ENCODE measurements around the gene VIPR1. TPM values are rescaled to one million over a fixed set of nuclear protein-coding genes. Genes with fewer than 3 reads are reported as not detected.
A peak's percentile ranks its signal among the peaks of the same experiment; 100 is the strongest.

The VIPR1 gene
- total RNA-seq (ENCODE audit: low replicate concordance): 5.6 TPM in 1 of 2 replicates, not detected in the other

DNA sequence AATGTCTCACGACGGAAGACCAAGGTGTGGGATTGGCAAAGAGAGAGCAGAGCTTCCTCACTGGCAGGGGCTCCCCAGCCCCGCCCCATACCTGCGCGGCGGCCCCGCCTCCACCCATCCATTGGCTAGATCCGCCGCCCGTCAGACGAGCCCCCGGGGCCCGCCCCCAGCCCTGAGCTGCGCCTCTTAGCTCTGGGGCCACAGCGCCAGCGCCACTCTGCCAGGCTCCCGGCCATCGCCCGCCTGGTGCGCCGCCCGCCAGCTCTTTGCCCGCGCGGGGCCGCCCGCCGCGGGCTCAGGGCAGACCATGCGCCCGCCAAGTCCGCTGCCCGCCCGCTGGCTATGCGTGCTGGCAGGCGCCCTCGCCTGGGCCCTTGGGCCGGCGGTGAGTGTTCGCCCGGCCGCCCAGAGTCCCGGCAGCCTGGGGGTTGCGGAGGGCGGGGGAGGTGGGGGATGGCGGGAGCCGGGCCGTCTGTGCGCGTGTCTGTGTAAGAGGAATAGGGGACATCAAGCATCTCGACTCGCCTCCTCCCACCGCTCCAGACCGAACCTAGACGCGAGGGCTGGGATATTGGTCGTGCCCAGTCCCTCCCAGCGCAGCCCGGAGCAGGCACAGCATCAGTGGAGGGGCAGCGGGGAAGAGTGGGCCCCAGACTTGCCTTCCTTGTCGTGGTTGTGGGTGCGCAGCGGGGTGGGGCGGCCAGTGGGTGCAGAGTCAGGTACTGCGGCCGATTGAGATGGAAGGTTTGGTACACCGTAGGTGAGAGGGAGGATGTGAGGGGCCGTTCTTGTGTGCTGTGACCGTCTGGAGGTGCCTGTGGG lies at the start of gene VIPR1:
Gene VIPR1, plus strand, starts transcription at position 215 of the 822 bp plus-strand sequence. Its CDS starts 93 bp downstream, at position 308.
- peak within 1 kb of the TSS; percentile 33 for H3K4me3 ChIP-seq (ENCODE audit: low read depth, low read length)
- no peak for DNase-seq (ENCODE audit: low read depth)
- TF ChIP-seq, protein P1, sequence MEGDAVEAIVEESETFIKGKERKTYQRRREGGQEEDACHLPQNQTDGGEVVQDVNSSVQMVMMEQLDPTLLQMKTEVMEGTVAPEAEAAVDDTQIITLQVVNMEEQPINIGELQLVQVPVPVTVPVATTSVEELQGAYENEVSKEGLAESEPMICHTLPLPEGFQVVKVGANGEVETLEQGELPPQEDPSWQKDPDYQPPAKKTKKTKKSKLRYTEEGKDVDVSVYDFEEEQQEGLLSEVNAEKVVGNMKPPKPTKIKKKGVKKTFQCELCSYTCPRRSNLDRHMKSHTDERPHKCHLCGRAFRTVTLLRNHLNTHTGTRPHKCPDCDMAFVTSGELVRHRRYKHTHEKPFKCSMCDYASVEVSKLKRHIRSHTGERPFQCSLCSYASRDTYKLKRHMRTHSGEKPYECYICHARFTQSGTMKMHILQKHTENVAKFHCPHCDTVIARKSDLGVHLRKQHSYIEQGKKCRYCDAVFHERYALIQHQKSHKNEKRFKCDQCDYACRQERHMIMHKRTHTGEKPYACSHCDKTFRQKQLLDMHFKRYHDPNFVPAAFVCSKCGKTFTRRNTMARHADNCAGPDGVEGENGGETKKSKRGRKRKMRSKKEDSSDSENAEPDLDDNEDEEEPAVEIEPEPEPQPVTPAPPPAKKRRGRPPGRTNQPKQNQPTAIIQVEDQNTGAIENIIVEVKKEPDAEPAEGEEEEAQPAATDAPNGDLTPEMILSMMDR (IDR thresholded peaks at IDR 0.05; ENCODE audit: insufficient read depth, low read length): no peak

GRCh38 chr3:42456211-42456610 lies 46.2 kb upstream of the VIPR1 start:
- TF ChIP-seq, protein P1 (IDR thresholded peaks at IDR 0.05; ENCODE audit: insufficient read depth, low read length): no peak
- no peak for DNase-seq (ENCODE audit: low read depth)
- H3K4me3 ChIP-seq (ENCODE audit: low read depth, low read length): no peak overlapping the region

DNA sequence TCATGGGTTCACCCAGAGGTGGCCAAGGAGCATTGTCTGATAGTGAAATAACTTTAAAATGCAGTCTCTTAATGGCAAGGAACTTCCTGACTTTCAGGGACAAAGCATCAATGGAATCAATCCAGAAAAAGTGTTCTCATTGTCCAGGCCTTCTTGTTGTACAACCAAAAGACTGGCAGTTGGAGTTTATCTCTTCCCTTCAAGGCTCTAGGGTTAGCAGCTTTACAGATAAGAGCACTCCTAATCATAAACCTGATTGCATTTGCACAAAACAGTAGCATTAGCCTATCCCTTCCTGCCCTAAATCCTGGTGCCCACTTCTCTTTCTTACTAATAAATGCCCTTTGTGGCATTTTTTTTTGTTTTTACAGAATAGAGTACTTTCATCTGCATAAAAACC lies 43.3 kb upstream of the VIPR1 start:
- DNase-seq (ENCODE audit: low read depth): no peak
- TF ChIP-seq, protein P1 (IDR thresholded peaks at IDR 0.05; ENCODE audit: insufficient read depth, low read length): no peak
- no peak overlapping the region for H3K4me3 ChIP-seq (ENCODE audit: low read depth, low read length)

DNA sequence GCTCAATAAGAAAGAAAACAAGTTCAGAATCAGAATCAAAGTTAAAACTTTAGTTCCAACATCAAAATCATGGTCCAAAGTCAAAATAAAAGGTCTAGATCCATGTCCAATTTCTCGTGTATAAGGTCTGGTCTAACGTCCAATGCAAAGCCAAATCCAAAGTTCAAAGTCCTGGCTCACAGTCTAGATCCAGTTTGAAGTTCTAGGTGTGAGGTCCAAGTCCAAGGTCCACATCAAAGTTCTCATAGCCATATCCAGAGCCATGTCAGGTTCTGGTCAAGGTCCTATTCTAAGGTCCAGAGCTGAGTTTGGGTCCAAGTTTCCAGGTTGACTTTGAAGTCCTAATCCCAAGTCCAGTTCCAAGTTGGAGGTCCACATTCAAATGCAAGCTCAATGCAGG lies 40.7 kb upstream of the VIPR1 start:
- no peak overlapping the region for H3K4me3 ChIP-seq (ENCODE audit: low read depth, low read length)
- TF ChIP-seq, protein P1 (IDR thresholded peaks at IDR 0.05; ENCODE audit: insufficient read depth, low read length): no peak
- DNase-seq (ENCODE audit: low read depth): no peak

- H3K4me3 ChIP-seq (ENCODE audit: low read depth, low read length): no peak overlapping the region
- TF ChIP-seq, protein P1 (IDR thresholded peaks at IDR 0.05; ENCODE audit: insufficient read depth, low read length): no peak
- no peak for DNase-seq (ENCODE audit: low read depth)
Measured at GRCh38 chr3:42463093-42463492, 39.4 kb upstream of the VIPR1 start.

DNA sequence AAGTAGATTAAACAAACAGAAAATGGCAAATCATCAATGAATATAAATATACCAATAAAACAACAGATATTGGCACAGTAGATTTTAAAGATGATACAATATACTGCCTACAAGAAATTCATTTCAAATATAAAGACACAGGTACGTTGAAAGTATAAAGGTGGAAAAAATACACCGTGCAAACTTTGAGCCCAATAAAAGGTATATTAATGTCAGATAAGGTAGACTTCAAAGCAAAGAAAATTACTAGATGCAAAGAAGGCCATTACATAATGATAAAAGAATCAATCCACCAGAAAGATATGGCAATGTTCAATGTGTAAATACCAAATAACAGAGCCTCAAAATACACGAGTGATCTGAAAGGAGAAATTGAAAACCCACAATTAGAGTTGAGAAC lies 34.3 kb upstream of the VIPR1 start:
- no peak for DNase-seq (ENCODE audit: low read depth)
- H3K4me3 ChIP-seq (ENCODE audit: low read depth, low read length): no peak overlapping the region
- TF ChIP-seq, protein P1 (IDR thresholded peaks at IDR 0.05; ENCODE audit: insufficient read depth, low read length): no peak
